GM12878 (cell line): ENCODE data around the gene ZP2.

Experiments
- PRDM15 ChIP-seq: fragments of 450-650 bp; formaldehyde crosslinking; IDR thresholded peaks from 2 replicates; pipeline ENCODE4 v1.4.0; 2020; ENCODE audit warnings: mild to moderate bottlenecking, moderate library complexity
- SMC3 ChIP-seq: IDR thresholded peaks from 2 replicates; pipeline ENCODE4 v1.6.1; 2011; ENCODE audit warnings: low read length, improper control_type of control experiment, borderline replicate concordance
- TF ChIP-seq, protein P1 (sequence below), 3 experiments: IDR thresholded peaks in 2 of 3; conservative IDR thresholded peaks in 1 of 3; 2 replicates each; pipeline ENCODE4 v1.5.1; 2011; ENCODE audit warnings: low read depth in 3 of 3, low read length in 3 of 3, mild to moderate bottlenecking in 3 of 3, control low read depth in 2 of 3, moderate library complexity in 2 of 3, inconsistent platforms in 1 of 3, mixed read lengths in 1 of 3; ENCODE audit not compliant: control insufficient read depth in 2 of 3, insufficient read depth in 1 of 3; ENCODE audit errors: extremely low read depth in 1 of 3

DNA sequence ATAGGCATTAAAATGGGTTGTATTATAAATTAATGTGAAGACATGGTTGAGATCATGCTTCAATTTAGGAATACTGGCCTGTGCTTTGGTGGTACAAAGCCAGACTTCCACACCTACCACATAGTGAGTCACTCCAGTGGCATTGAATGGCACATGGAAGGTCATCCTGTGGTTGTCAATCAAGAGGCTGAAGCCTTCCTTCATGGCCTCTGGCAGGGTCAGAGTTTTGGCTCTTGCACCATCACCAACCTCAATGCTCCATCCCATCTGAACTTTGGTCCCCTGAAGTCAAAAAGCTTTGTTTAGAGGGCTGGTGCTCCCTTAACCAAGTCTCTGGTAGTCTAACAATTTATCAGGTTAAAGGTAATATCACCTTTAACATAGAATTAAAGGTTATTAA lies 6.1 kb downstream of the ZP2 start:
- TF ChIP-seq SMC3, result no peak
- no peak for TF ChIP-seq PRDM15
- TF ChIP-seq, protein P1, sequence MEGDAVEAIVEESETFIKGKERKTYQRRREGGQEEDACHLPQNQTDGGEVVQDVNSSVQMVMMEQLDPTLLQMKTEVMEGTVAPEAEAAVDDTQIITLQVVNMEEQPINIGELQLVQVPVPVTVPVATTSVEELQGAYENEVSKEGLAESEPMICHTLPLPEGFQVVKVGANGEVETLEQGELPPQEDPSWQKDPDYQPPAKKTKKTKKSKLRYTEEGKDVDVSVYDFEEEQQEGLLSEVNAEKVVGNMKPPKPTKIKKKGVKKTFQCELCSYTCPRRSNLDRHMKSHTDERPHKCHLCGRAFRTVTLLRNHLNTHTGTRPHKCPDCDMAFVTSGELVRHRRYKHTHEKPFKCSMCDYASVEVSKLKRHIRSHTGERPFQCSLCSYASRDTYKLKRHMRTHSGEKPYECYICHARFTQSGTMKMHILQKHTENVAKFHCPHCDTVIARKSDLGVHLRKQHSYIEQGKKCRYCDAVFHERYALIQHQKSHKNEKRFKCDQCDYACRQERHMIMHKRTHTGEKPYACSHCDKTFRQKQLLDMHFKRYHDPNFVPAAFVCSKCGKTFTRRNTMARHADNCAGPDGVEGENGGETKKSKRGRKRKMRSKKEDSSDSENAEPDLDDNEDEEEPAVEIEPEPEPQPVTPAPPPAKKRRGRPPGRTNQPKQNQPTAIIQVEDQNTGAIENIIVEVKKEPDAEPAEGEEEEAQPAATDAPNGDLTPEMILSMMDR (IDR thresholded peaks at IDR 0.05 in 2 of 3, conservative IDR thresholded peaks at IDR 0.05 in 1 of 3; ENCODE audit: control insufficient read depth in 2 of 3, extremely low read depth in 1 of 3, insufficient read depth in 1 of 3, low read depth in 3 of 3, low read length in 3 of 3), result no peak
